ENCODE data around the gene IQCF6. TPM values are rescaled to one million over a fixed set of nuclear protein-coding genes. Genes with fewer than 3 reads are reported as not detected.
"Not testable (repeated sequence)": the region's sequence is repeated elsewhere in the genome, so short reads cannot be mapped to it uniquely, and the experiment has no call there.

Gene IQCF6
- total RNA-seq, 1 experiment from 2014 or later, result not detected

GRCh38 chr3:51773529-51774056 is 5.4 kb downstream of the IQCF6 start:
- no peak for DNase-seq (ENCODE audit: low read depth)

GRCh38 chr3:51759203-51759602 is 19.8 kb downstream of the IQCF6 start:
- DNase-seq (ENCODE audit: low read depth), result no peak

- DNase-seq (ENCODE audit: low read depth), result not testable (repeated sequence)
Measured at GRCh38 chr3:51753763-51754750, 25.0 kb downstream of the IQCF6 start.

GRCh38 chr3:51751287-51751686 is 27.8 kb downstream of the IQCF6 start:
- DNase-seq (ENCODE audit: low read depth), result no peak

- no peak for DNase-seq (ENCODE audit: low read depth)
Measured at GRCh38 chr3:51750878-51751277, 28.2 kb downstream of the IQCF6 start.

- no peak for DNase-seq (ENCODE audit: low read depth)
Measured at GRCh38 chr3:51748327-51748726, 30.7 kb downstream of the IQCF6 start.

- no peak for DNase-seq (ENCODE audit: low read depth)
Measured at GRCh38 chr3:51747840-51748239, 31.2 kb downstream of the IQCF6 start.

- DNase-seq (ENCODE audit: low read depth), result not testable (repeated sequence)
Measured at GRCh38 chr3:51742978-51743377, 36.1 kb downstream of the IQCF6 start.

- DNase-seq (ENCODE audit: low read depth), result not testable (repeated sequence)
Measured at GRCh38 chr3:51742320-51742719, 36.7 kb downstream of the IQCF6 start.

GRCh38 chr3:51739110-51739509 is 39.9 kb downstream of the IQCF6 start:
- DNase-seq (ENCODE audit: low read depth), result no peak

GRCh38 chr3:51735950-51736349 is 43.1 kb downstream of the IQCF6 start:
- no peak for DNase-seq (ENCODE audit: low read depth)

GRCh38 chr3:51735039-51735438 is 44.0 kb downstream of the IQCF6 start:
- no peak for DNase-seq (ENCODE audit: low read depth)

GRCh38 chr3:51734572-51734907 is 44.5 kb downstream of the IQCF6 start:
- DNase-seq (ENCODE audit: low read depth), result no peak

- no peak for DNase-seq (ENCODE audit: low read depth)
Measured at GRCh38 chr3:51733859-51734571, 45.0 kb downstream of the IQCF6 start.

- no peak for DNase-seq (ENCODE audit: low read depth)
Measured at GRCh38 chr3:51729042-51729633, 49.9 kb downstream of the IQCF6 start.

Other genes with a start within 250 kb of the IQCF6 start
- gene RAD54L2, start 240.5 kb downstream of the IQCF6 start, total RNA-seq (2014; rRNA removed; shearing (Covaris generic)), result 10.2 and 10.6 TPM in 2 replicates
- gene TEX264, start 108.0 kb downstream of the IQCF6 start, total RNA-seq (2014; rRNA removed; shearing (Covaris generic)), result 35.0 and 37.2 TPM in 2 replicates
- not detected in 2 replicates for gene GRM2, start 72.2 kb downstream of the IQCF6 start, total RNA-seq (2014; rRNA removed; shearing (Covaris generic))
- not detected in 2 replicates for gene IQCF2, start 82.4 kb upstream of the IQCF6 start, total RNA-seq (2014; rRNA removed; shearing (Covaris generic))
- not detected in 2 replicates for gene IQCF5, start 96.4 kb upstream of the IQCF6 start, total RNA-seq (2014; rRNA removed; shearing (Covaris generic))
- not detected in 2 replicates for gene IQCF1, start 124.1 kb upstream of the IQCF6 start, total RNA-seq (2014; rRNA removed; shearing (Covaris generic))
- 69.3 and 71.7 TPM in 2 replicates for gene RRP9, start 162.7 kb upstream of the IQCF6 start, total RNA-seq (2014; rRNA removed; shearing (Covaris generic))
- 4.4 and 8.9 TPM in 2 replicates for gene PARP3, start 163.1 kb upstream of the IQCF6 start, total RNA-seq (2014; rRNA removed; shearing (Covaris generic))
- gene GPR62, start 176.1 kb upstream of the IQCF6 start, total RNA-seq (2014; rRNA removed; shearing (Covaris generic)), result not detected in 2 replicates
- gene PCBP4, start 188.2 kb upstream of the IQCF6 start, total RNA-seq (2014; rRNA removed; shearing (Covaris generic)), result 23.9 and 37.0 TPM in 2 replicates
- gene ABHD14B, start 194.8 kb upstream of the IQCF6 start, total RNA-seq (2014; rRNA removed; shearing (Covaris generic)), result 8.3 and 13.2 TPM in 2 replicates
- 1.9 and 10.5 TPM in 2 replicates for gene ABHD14A, start 195.8 kb upstream of the IQCF6 start, total RNA-seq (2014; rRNA removed; shearing (Covaris generic))
- 15.9 and 25.9 TPM in 2 replicates for gene ACY1, start 204.3 kb upstream of the IQCF6 start, total RNA-seq (2014; rRNA removed; shearing (Covaris generic))
- gene RPL29, start 216.7 kb upstream of the IQCF6 start, total RNA-seq (2014; rRNA removed; shearing (Covaris generic)), result 865 and 1,191 TPM in 2 replicates

Data from Daoy (cell line).